Tibial nerve (tissue), 4 donors: Measurements from ENCODE around the gene BAHCC1. TPM values are rescaled to one million over a fixed set of nuclear protein-coding genes. Genes with fewer than 3 reads are reported as not detected.

Experiments
- DNase-seq, 2 donors: peaks; one replicate each; pipeline ENCODE4 v3.0.0-alpha.2; 2019; ENCODE audit warnings: low spot score in 2 of 2
- H3K27ac ChIP-seq, 4 donors: fragments of 200-600 bp; sonication (generic) in 3 of 4; one replicate each; pipeline ENCODE4 v1.5.1; 2017 to 2019; ENCODE audit warnings: mild to moderate bottlenecking in 1 of 4
- H3K27me3 ChIP-seq, 2 donors: fragments of 200-600 bp; sonication (generic) in 1 of 2; one replicate each; pipeline versions ENCODE4 v1.5.1 to v1.6.0; 2017 to 2019
- H3K36me3 ChIP-seq, 3 donors: fragments of 200-600 bp; sonication (generic); one replicate each; pipeline ENCODE4 v1.5.1; 2018 to 2019
- H3K4me1 ChIP-seq, 4 donors: fragments of 200-600 bp; sonication (generic) in 3 of 4; one replicate each; pipeline ENCODE4 v1.5.1; 2017 to 2019
- H3K4me3 ChIP-seq, 4 donors: fragments of 200-600 bp; sonication (generic) in 3 of 4; one replicate each; pipeline ENCODE4 v1.5.1; 2017 to 2019; ENCODE audit warnings: mild to moderate bottlenecking in 1 of 4, moderate library complexity in 1 of 4
- H3K9me3 ChIP-seq, 4 donors: fragments of 200-600 bp; sonication (generic) in 3 of 4; one replicate each; pipeline ENCODE4 v1.5.1; 2017 to 2019
- CTCF ChIP-seq, 5 experiments: fragments of 200-600 bp in 3 of 5; fragments of 450-650 bp in 2 of 5; sonication (generic) in 3 of 5; IDR thresholded peaks; one replicate each; pipeline ENCODE4 v1.5.1; 2016 to 2019; ENCODE audit warnings: antibody characterized with exemption in 5 of 5, mild to moderate bottlenecking in 3 of 5, moderate library complexity in 2 of 5
- EP300 ChIP-seq, 2 donors: sonication (generic); formaldehyde crosslinking; IDR thresholded peaks; one replicate each; pipeline ENCODE4 v1.6.1; 2017; ENCODE audit warnings: antibody characterized with exemption in 2 of 2, mild to moderate bottlenecking in 1 of 2
- POLR2A ChIP-seq, 2 donors: fragments of 450-650 bp; IDR thresholded peaks; one replicate each; pipeline ENCODE4 v1.6.1; 2017; ENCODE audit warnings: antibody characterized with exemption in 2 of 2, mild to moderate bottlenecking in 2 of 2, moderate library complexity in 2 of 2
- WGBS, 2 donors: methylation state at CpG; one replicate each; pipeline ENCODE4 v1.1.5; 2018; 5-methylcytosine and 5-hydroxymethylcytosine counted together
- total RNA-seq, 4 donors: library from RNA; depleted of rRNA; stranded (reverse); fragments of >200 nt; gene quantifications; one replicate each; pipeline ENCODE4 v1.1.0, GENCODE V29; 2016

BAHCC1 gene
- total RNA-seq, 4 donors from 2014 or later, result 15.1 to 38.7 (median 27.4) TPM

- Histone ChIP-seq H3K4me1 (peaks cover 0 to 35% (median 14%) of the 10 kb centered on the region in 4 donors), H3K9me3 (no peaks in the 10 kb centered on the region), H3K27ac (no peak overlapping the region), H3K36me3 (no peaks in the 10 kb centered on the region), H3K27me3 (peaks cover 0 to 6% of the 10 kb centered on the region in 2 donors), H3K4me3 (no peak overlapping the region)
- WGBS, 2 donors, result 87 to 94% methylated on average over 29 to 30 of the region's 32 CpGs
- TF ChIP-seq POLR2A (IDR thresholded peaks at IDR 0.05) (no peak), CTCF (IDR thresholded peaks at IDR 0.05) (no peak), EP300 (IDR thresholded peaks at IDR 0.05) (no peak)
- DNase-seq, result no peak
Measured at GRCh38 chr17:81368161-81369022, 26.9 kb upstream of the BAHCC1 start.

GRCh38 chr17:81370294-81370693 is 25.0 kb upstream of the BAHCC1 start:
- no peak for DNase-seq
- Histone ChIP-seq H3K27me3 (no peaks in the 10 kb centered on the region), H3K4me1 (peaks cover 0 to 29% (median 12%) of the 10 kb centered on the region in 4 donors), H3K4me3 (no peak overlapping the region), H3K9me3 (no peaks in the 10 kb centered on the region), H3K36me3 (no peaks in the 10 kb centered on the region), H3K27ac (no peak overlapping the region)
- TF ChIP-seq EP300 (IDR thresholded peaks at IDR 0.05), result no peak
- TF ChIP-seq CTCF (IDR thresholded peaks at IDR 0.05), result no peak
- TF ChIP-seq POLR2A (IDR thresholded peaks at IDR 0.05), result no peak
- WGBS, 2 donors, result 81 to 84% methylated on average over 5 of the region's 5 CpGs

GRCh38 chr17:81371910-81372760 is 23.1 kb upstream of the BAHCC1 start:
- TF ChIP-seq EP300 (IDR thresholded peaks at IDR 0.05), result peak in 1 of 2 donors; percentile 63
- TF ChIP-seq POLR2A (IDR thresholded peaks at IDR 0.05), result peak in 1 of 2 donors; percentile 36
- peak in 2 of 5 experiments; percentile 45 to 65 for TF ChIP-seq CTCF (IDR thresholded peaks at IDR 0.05)
- no peak for DNase-seq
- Histone ChIP-seq H3K27ac (peak overlapping the region; percentile 6 to 83 (median 67)), H3K4me3 (no peak overlapping the region), H3K4me1 (peaks cover 0 to 20% (median 7%) of the 10 kb centered on the region in 4 donors), H3K36me3 (no peaks in the 10 kb centered on the region), H3K9me3 (no peaks in the 10 kb centered on the region), H3K27me3 (no peaks in the 10 kb centered on the region)
- WGBS, 2 donors, result 35 to 50% methylated on average over 20 to 22 of the region's 22 CpGs

GRCh38 chr17:81373536-81374160 is 21.6 kb upstream of the BAHCC1 start:
- Histone ChIP-seq H3K27me3 (no peaks in the 10 kb centered on the region), H3K4me1 (peaks cover 0 to 20% (median 7%) of the 10 kb centered on the region in 4 donors), H3K27ac (no peak overlapping the region), H3K9me3 (no peaks in the 10 kb centered on the region), H3K36me3 (no peaks in the 10 kb centered on the region), H3K4me3 (no peak overlapping the region)
- TF ChIP-seq POLR2A (IDR thresholded peaks at IDR 0.05), result no peak
- no peak for TF ChIP-seq CTCF (IDR thresholded peaks at IDR 0.05)
- TF ChIP-seq EP300 (IDR thresholded peaks at IDR 0.05), result no peak
- 75 to 86% methylated on average over 23 to 24 of the region's 24 CpGs for WGBS, 2 donors
- no peak for DNase-seq
